H1 (cell line): ENCODE results near the gene MAP3K10. TPM values are rescaled to one million over a fixed set of nuclear protein-coding genes. Genes with fewer than 3 reads are reported as not detected.

Source experiments
- CTCF ChIA-PET: fragments of 300-600 bp; sonication (Branson Sonifier 250); formaldehyde crosslinking; loops from one replicate; lab custom pipeline; 2021; ENCODE audit not compliant: partially characterized antibody; lab: Charles Lee
- POLR2A ChIA-PET: fragments of 300-600 bp; sonication (Branson Sonifier 250); formaldehyde crosslinking; loops from one replicate; lab custom pipeline; 2021; ENCODE audit warnings: inconsistent platforms; ENCODE audit not compliant: partially characterized antibody; lab: Charles Lee
- DNase-seq, 2 experiments: peaks; one replicate each; pipeline versions ENCODE4 v3.0.0 to v3.0.0-alpha.2; 2010 to 2022; ENCODE audit warnings: low spot score in 2 of 2, low read depth in 1 of 2, mixed read lengths in 1 of 2
- FAIRE-seq: peaks from 2 replicates; lab custom pipeline; 2011; peaks lifted over from hg19 to GRCh38; lab: Jason Lieb, UNC
- H2AFZ ChIP-seq: 2 replicates; pipeline ENCODE4 v1.8.1; 2012; ENCODE audit warnings: low read length, inconsistent platforms
- H2AK5ac ChIP-seq: 2 replicates; pipeline ENCODE4 v1.6.1; 2013; ENCODE audit warnings: low read depth, low read length
- H2BK120ac ChIP-seq: replicated peaks from 2 replicates; pipeline ENCODE3; 2013; ENCODE audit warnings: low read depth, low read length, inconsistent platforms
- H2BK12ac ChIP-seq: 2 replicates; pipeline ENCODE4 v1.6.1; 2013; ENCODE audit warnings: low read depth, low read length
- H2BK15ac ChIP-seq: 2 replicates; pipeline ENCODE4 v1.6.1; 2013; ENCODE audit warnings: low read length
- H2BK20ac ChIP-seq: 2 replicates; pipeline ENCODE4 v1.6.1; 2013; ENCODE audit warnings: low read length
- H2BK5ac ChIP-seq: 2 replicates; pipeline ENCODE4 v1.6.1; 2013; ENCODE audit warnings: low read depth, low read length
- H3K14ac ChIP-seq: 2 replicates; pipeline ENCODE4 v1.6.1; 2013; ENCODE audit warnings: inconsistent platforms; ENCODE audit not compliant: insufficient read length
- H3K18ac ChIP-seq: 2 replicates; pipeline ENCODE4 v1.6.1; 2013; ENCODE audit warnings: low read length; ENCODE audit errors: extremely low read depth
- H3K23ac ChIP-seq: 2 replicates; pipeline ENCODE4 v1.6.1; 2013; ENCODE audit warnings: inconsistent platforms; ENCODE audit not compliant: insufficient read length
- H3K23me2 ChIP-seq: 2 replicates; pipeline ENCODE4 v1.6.1; 2013; ENCODE audit warnings: low read depth, low read length
- H3K27ac ChIP-seq: 2 replicates; pipeline ENCODE4 v1.6.1; 2011; ENCODE audit warnings: low read depth, low read length, inconsistent platforms
- H3K27me3 ChIP-seq, 4 experiments: replicated peaks in 1 of 4; 1 replicate in 1 of 4; 2 replicates in 3 of 4; pipeline versions ENCODE4 v1.6.1 to v1.8.1; 2011 to 2013; ENCODE audit warnings: low read length in 3 of 4, mild to moderate bottlenecking in 3 of 4, inconsistent platforms in 2 of 4, mixed read lengths in 2 of 4, moderate library complexity in 1 of 4; ENCODE audit not compliant: control insufficient read depth in 3 of 4, insufficient read depth in 3 of 4; ENCODE audit errors: extremely low read depth in 1 of 4
- H3K36me3 ChIP-seq, 4 experiments: 2 replicates each; pipeline versions ENCODE4 v1.6.1 to v1.8.1; 2011 to 2013; ENCODE audit warnings: mild to moderate bottlenecking in 4 of 4, low read length in 3 of 4, moderate library complexity in 2 of 4, control low read depth in 1 of 4, inconsistent platforms in 1 of 4; ENCODE audit not compliant: insufficient read depth in 4 of 4, control insufficient read depth in 2 of 4
- H3K4ac ChIP-seq: replicated peaks from 2 replicates; pipeline ENCODE3; 2013; ENCODE audit warnings: low read length, low read depth, mixed read lengths, inconsistent platforms; ENCODE audit not compliant: insufficient read length
- H3K4me1 ChIP-seq, 4 experiments: replicated peaks in 1 of 4; 1 replicate in 1 of 4; 2 replicates in 3 of 4; pipeline versions ENCODE4 v1.6.1 to v1.8.1; 2011 to 2013; ENCODE audit warnings: low read length in 3 of 4, inconsistent platforms in 2 of 4, mixed read lengths in 1 of 4; ENCODE audit not compliant: insufficient read depth in 4 of 4, control insufficient read depth in 3 of 4
- H3K4me2 ChIP-seq, 2 experiments: 2 replicates each; pipeline versions ENCODE4 v1.6.1 to v1.8.1; 2011 to 2013; ENCODE audit warnings: low read depth in 2 of 2, low read length in 2 of 2, control low read depth in 1 of 2, inconsistent platforms in 1 of 2, mild to moderate bottlenecking in 1 of 2; ENCODE audit not compliant: insufficient read depth in 1 of 2
- H3K4me3 ChIP-seq, 4 experiments: fragments of 200-600, 300-600 bp in 1 of 4; sonication (generic), shearing (Covaris generic), sonication (Bioruptor Twin) in 1 of 4; 2 replicates each; pipeline versions ENCODE4 v1.5.1 to v1.8.1; 2011 to 2016; ENCODE audit warnings: low read length in 4 of 4, low read depth in 3 of 4, control low read depth in 2 of 4, inconsistent platforms in 2 of 4, mild to moderate bottlenecking in 2 of 4, mixed read lengths in 1 of 4, moderate library complexity in 1 of 4; ENCODE audit not compliant: insufficient read depth in 2 of 4; ENCODE audit errors: extremely low read depth in 1 of 4
- H3K56ac ChIP-seq: replicated peaks from 2 replicates; pipeline ENCODE3; 2013; ENCODE audit warnings: low read depth, mild to moderate bottlenecking, mixed read lengths, low read length, inconsistent platforms; ENCODE audit not compliant: insufficient read length
- H3K79me1 ChIP-seq: 2 replicates; pipeline ENCODE4 v1.6.1; 2013; ENCODE audit warnings: low read depth, low read length, control low read depth
- H3K79me2 ChIP-seq, 2 experiments: 2 replicates each; pipeline versions ENCODE4 v1.6.1 to v1.8.1; 2012 to 2013; ENCODE audit warnings: low read length in 2 of 2, mild to moderate bottlenecking in 2 of 2, inconsistent platforms in 1 of 2; ENCODE audit not compliant: insufficient read depth in 2 of 2, control insufficient read depth in 1 of 2
- H3K9ac ChIP-seq, 4 experiments: replicated peaks in 1 of 4; 1 replicate in 1 of 4; 2 replicates in 3 of 4; pipeline versions ENCODE4 v1.6.1 to v1.8.1; 2011 to 2013; ENCODE audit warnings: low read depth in 3 of 4, low read length in 3 of 4, control low read depth in 2 of 4, mild to moderate bottlenecking in 2 of 4, moderate library complexity in 2 of 4, inconsistent platforms in 1 of 4; ENCODE audit errors: extremely low read depth in 1 of 4
- H3K9me3 ChIP-seq, 2 experiments: 2 replicates each; pipeline versions ENCODE4 v1.6.1 to v1.8.1; 2012 to 2013; ENCODE audit warnings: mild to moderate bottlenecking in 2 of 2, moderate library complexity in 2 of 2, control low read depth in 1 of 2, inconsistent platforms in 1 of 2, low read depth in 1 of 2, low read length in 1 of 2, mixed read lengths in 1 of 2; ENCODE audit not compliant: insufficient read depth in 2 of 2
- H4K20me1 ChIP-seq, 2 experiments: replicated peaks in 1 of 2; 2 replicates each; pipeline versions ENCODE3 to v1.8.1; 2011 to 2013; ENCODE audit warnings: inconsistent platforms in 2 of 2, low read length in 2 of 2, mild to moderate bottlenecking in 1 of 2; ENCODE audit not compliant: insufficient read depth in 2 of 2, control insufficient read depth in 1 of 2
- H4K5ac ChIP-seq: 2 replicates; pipeline ENCODE4 v1.6.1; 2013; ENCODE audit warnings: low read length, low read depth, mixed read lengths, inconsistent platforms; ENCODE audit not compliant: insufficient read length
- H4K8ac ChIP-seq: 2 replicates; pipeline ENCODE4 v1.8.0; 2013; ENCODE audit warnings: mild to moderate bottlenecking, moderate library complexity, low read length, inconsistent platforms; ENCODE audit not compliant: insufficient read depth; ENCODE audit errors: extremely low read depth
- H4K91ac ChIP-seq: replicated peaks from 2 replicates; pipeline ENCODE3; 2013; ENCODE audit warnings: low read length, mixed read lengths, inconsistent platforms; ENCODE audit not compliant: insufficient read length
- BRCA1 ChIP-seq: IDR thresholded peaks from 2 replicates; pipeline ENCODE4 v1.6.1; 2012; ENCODE audit warnings: low read depth, low read length, improper control_type of control experiment
- EGR1 ChIP-seq: IDR thresholded peaks from 2 replicates; pipeline ENCODE4 v1.6.1; 2011; ENCODE audit warnings: low read depth, low read length, borderline replicate concordance
- GTF2F1 ChIP-seq: IDR thresholded peaks from 2 replicates; pipeline ENCODE4 v1.6.1; 2012; ENCODE audit warnings: low read depth, low read length, improper control_type of control experiment, borderline replicate concordance
- HDAC6 ChIP-seq: IDR thresholded peaks from one replicate; pipeline ENCODE4 v1.7.1; 2012; ENCODE audit warnings: low read depth, mild to moderate bottlenecking, inconsistent platforms, low read length, moderate library complexity
- MAFK ChIP-seq: IDR thresholded peaks from 2 replicates; pipeline ENCODE4 v1.6.1; 2012; ENCODE audit warnings: low read depth, mild to moderate bottlenecking, improper control_type of control experiment, low read length
- POLR2AphosphoS5 ChIP-seq: IDR thresholded peaks from 2 replicates; pipeline ENCODE4 v1.6.1; 2011; ENCODE audit warnings: low read depth, low read length
- SIN3A ChIP-seq, 2 experiments: IDR thresholded peaks in 1 of 2; conservative IDR thresholded peaks in 1 of 2; 2 replicates each; pipeline ENCODE4 v1.6.1; 2011 to 2012; ENCODE audit warnings: low read length in 2 of 2, improper control_type of control experiment in 1 of 2, low read depth in 1 of 2, mild to moderate bottlenecking in 1 of 2
- TAF7 ChIP-seq: optimal IDR thresholded peaks from 2 replicates; pipeline ENCODE3; 2011; ENCODE audit warnings: low read depth, mild to moderate bottlenecking, inconsistent platforms, low read length, moderate library complexity, borderline replicate concordance
- WGBS, 2 experiments: shearing (Covaris generic) in 1 of 2; methylation state at CpG; one replicate each; pipeline versions ENCODE4 v1.1.6 to v1.1.7; 2013 to 2015; ENCODE audit warnings: low lambda C conversion rate in 2 of 2, mixed read lengths in 2 of 2, inconsistent platforms in 1 of 2, low coverage in 1 of 2, missing lambda C conversion rate in 1 of 2; ENCODE audit not compliant: insufficient replicate concordance in 2 of 2, insufficient coverage in 1 of 2, insufficient read length in 1 of 2; ENCODE audit errors: extremely low coverage in 1 of 2, missing lambda C conversion rate in 1 of 2; 5-methylcytosine and 5-hydroxymethylcytosine counted together
- polyA plus RNA-seq, 7 experiments: library from polyadenylated mRNA; depleted of rRNA in 3 of 7; stranded (reverse) in 5 of 7; unstranded in 2 of 7; fragments of >200 nt in 5 of 7; fragments of 200-250 nt in 2 of 7; gene quantifications; 1 replicate in 5 of 7; 2 replicates in 1 of 7; 4 replicates in 1 of 7; pipeline versions ENCODE4 v1.2.1 to v1.2.3, GENCODE V29; 2011 to 2013; ENCODE audit warnings: missing spikeins in 2 of 7, mixed read lengths in 2 of 7
- total RNA-seq: library from RNA; stranded (reverse); fragmentation: NEBNext Ultra II Directional; extraction: Animal tissue kit (Norgen Biotek cat#: 25700); gene quantifications from 2 replicates; pipeline ENCODE4 v1.2.1, GENCODE V29; 2021

The MAP3K10 gene
- total and polyA plus RNA-seq, 2 of the 8 experiments (the other 6 are each of a cell fraction or from before 2014, with no cell fraction given), result 4.9 to 15.9 TPM

- Histone ChIP-seq H2BK12ac (no peak overlapping the region), H3K56ac (no peak overlapping the region), H3K27ac (no peak overlapping the region), H3K23me2 (no peaks in the 10 kb centered on the region; the same call in 1 of the 2 replicates), H3K27me3 (no peaks in the 10 kb centered on the region), H3K14ac (no peak overlapping the region), H3K18ac (no peak overlapping the region), H4K20me1 (peaks cover 0 to 21% of the 10 kb centered on the region in 2 experiments), H3K4me1 (peaks cover 0 to 3% (median 1%) of the 10 kb centered on the region in 4 experiments; a peak in 3 of 7 replicates), H3K9ac (no peak overlapping the region), H2AK5ac (no peak overlapping the region), H3K79me1 (peaks cover 17% of the 10 kb centered on the region), H2BK15ac (no peak overlapping the region), H3K23ac (no peak overlapping the region), H4K91ac (no peak overlapping the region), H2BK5ac (no peak overlapping the region; the same call in 1 of the 2 replicates), H2AFZ (no peak overlapping the region), H3K9me3 (no peaks in the 10 kb centered on the region), H4K8ac (peak overlapping the region; percentile 1; the same call in 1 of the 2 replicates), H3K4me2 (no peak overlapping the region), H2BK120ac (no peak overlapping the region), H3K4me3 (no peak overlapping the region), H3K4ac (no peak overlapping the region), H3K79me2 (peaks cover 0 to 8% of the 10 kb centered on the region in 2 experiments; a peak in 1 of 4 replicates), H2BK20ac (no peak overlapping the region), H4K5ac (no peak overlapping the region), H3K36me3 (peaks cover 0 to 20% (median 5%) of the 10 kb centered on the region in 4 experiments; a peak in 3 of 8 replicates)
- TF ChIP-seq MAFK, result no peak
- no peak for TF ChIP-seq SIN3A (conservative IDR thresholded peaks at IDR 0.05 in 1 of 2, IDR thresholded peaks at IDR 0.05 in 1 of 2; ENCODE audit: low read depth in 1 of 2, low read length in 2 of 2)
- no peak for TF ChIP-seq POLR2AphosphoS5
- TF ChIP-seq TAF7, result no peak
- no peak for TF ChIP-seq BRCA1
- no peak for TF ChIP-seq HDAC6
- TF ChIP-seq GTF2F1, result no peak
- no peak for TF ChIP-seq EGR1
- POLR2A ChIA-PET, result interaction anchor here (0.7 to 1.9 kb wide), 3 partner anchors 9 to 124 kb away, joined by 3 to 7 read pairs (median 5); no protein-coding TSS in a partner anchor
- DNase-seq (no peak), FAIRE-seq (no peak)
- whole genome bisulfite sequencing, 2 experiments, result 96% methylated on average over 22 of the region's 24 CpGs; no CpG with 5 or more reads in 1 of the 2 experiments
- CTCF ChIA-PET, result interaction anchor here (0.6 to 2.6 kb wide), 9 partner anchors 8 to 124 kb away, joined by 3 to 9 read pairs (median 5); partner anchors contain the start of gene TTC9B
Observed at GRCh38 chr19:40263440-40264313, 72.5 kb downstream of the MAP3K10 start.
